Stimulated activated CD8-positive, alpha-beta memory T cell treated with anti-CD3 and anti-CD28 coated beads, Interleukin-4, amount 100 ng/mL, for 4 hours (primary cell): ENCODE data around the gene FAM236D.
"Not testable (repeated sequence)": the region's sequence is repeated elsewhere in the genome, so short reads cannot be mapped to it uniquely, and the experiment has no call there.

Experiments used
- DNase-seq, 2 donors: peaks; one replicate each; pipeline ENCODE4 v3.0.0-alpha.2; 2020; ENCODE audit warnings: low read depth in 2 of 2, low spot score in 1 of 2

FAM236D gene

DNA sequence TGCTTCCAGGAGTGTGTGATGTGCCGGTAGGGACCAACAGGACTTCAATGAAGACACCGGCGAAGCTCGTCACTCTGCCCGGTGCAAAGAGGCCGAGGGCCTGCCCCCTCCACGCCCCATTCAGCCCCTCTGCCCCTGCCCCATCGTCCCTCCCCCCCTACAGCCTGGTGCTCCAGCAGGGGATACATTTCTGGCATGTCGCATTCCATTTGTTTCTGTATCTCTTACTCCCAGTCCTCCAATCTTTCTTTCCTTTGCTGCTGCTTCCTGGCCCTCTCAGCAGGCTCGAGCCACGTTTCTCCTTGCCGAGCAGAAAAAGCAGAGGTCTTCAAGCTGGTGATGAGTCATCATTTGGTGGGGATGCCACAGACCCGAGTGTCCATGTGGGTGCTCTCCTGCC, at the start of gene FAM236D:
Gene FAM236D (minus strand): TSS at position 101 of the 400 bp plus-strand sequence. CDS start 100 bp downstream, at position 1.
- not testable (repeated sequence) for DNase-seq

DNA sequence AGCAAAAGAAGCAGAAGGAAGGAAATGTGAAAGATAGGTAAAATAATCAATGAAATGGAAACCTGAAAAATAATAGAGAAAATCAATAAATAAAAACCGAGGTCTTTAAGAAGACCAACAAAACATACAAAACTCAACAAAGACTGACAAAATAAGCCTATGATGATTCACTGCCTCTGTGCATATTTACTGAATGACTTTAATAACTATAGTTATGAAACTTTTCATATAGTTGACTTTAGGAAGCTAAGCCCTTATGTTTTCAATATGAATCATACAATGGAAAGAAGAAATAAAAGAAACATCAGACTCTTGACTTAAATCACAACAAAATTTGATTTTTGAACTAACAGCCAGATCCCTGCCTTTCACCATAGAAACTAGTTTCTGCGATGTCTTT, 29.5 kb upstream of the FAM236D start:
- DNase-seq, result not testable (repeated sequence)

GRCh38 chrX:72830701-72831100, 22.7 kb upstream of the FAM236D start:
- not testable (repeated sequence) for DNase-seq

DNA sequence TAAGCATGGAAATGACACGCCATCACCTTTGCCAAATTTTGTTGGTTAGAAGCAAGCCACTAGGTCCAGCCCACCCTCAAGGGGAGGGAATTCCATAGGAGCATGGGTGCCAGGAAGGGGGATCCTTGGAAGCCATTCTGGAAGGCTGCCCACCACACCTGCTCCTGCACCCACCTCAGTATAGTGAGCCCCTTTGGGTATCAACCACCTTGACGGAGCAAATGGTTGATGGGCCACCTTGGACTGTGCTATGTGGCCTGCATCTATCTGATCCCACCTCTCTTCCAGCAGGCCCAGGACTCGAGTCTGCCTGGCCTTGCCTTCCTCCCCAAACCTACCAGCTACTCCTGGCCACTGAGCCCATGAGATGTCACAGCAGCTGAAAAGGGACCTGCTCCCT, 17.6 kb downstream of the FAM236D start:
- not testable (repeated sequence) for DNase-seq

GRCh38 chrX:72788142-72788541, 19.9 kb downstream of the FAM236D start:
- not testable (repeated sequence) for DNase-seq

DNA sequence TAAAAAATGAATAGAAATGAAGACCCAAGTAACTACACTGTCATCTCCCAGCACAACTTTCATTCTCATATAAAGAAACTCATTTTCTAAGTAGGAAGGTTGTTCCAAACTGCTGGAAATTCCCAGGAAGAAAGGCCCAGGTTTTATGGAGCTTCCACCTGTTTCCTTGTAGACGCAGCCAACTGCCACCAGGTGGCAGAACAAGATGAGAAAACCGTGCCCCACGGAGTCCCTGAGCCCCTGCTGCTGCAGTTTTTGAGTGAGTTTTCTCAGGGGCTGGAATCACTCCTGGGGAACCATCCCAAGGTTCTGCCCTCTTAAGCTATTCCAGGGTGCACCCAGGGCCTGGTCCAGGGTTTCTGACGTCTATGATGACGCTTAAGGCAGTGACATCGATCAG, 24.0 kb downstream of the FAM236D start:
- DNase-seq, result not testable (repeated sequence)

GRCh38 chrX:72783365-72783936, 24.6 kb downstream of the FAM236D start:
- not testable (repeated sequence) for DNase-seq

- DNase-seq, result not testable (repeated sequence)
These were observed 25.4 kb downstream of the FAM236D start, which contains the start of gene FAM236B for GRCh38 chrX:72782560-72782959. Gene FAM236B, minus strand, starts transcription at chrX:72782660. Its CDS starts 100 bp downstream, at chrX:72782560.

- DNase-seq, result not testable (repeated sequence)
These were observed 29.9 kb downstream of the FAM236D start for GRCh38 chrX:72778146-72778545.

DNA sequence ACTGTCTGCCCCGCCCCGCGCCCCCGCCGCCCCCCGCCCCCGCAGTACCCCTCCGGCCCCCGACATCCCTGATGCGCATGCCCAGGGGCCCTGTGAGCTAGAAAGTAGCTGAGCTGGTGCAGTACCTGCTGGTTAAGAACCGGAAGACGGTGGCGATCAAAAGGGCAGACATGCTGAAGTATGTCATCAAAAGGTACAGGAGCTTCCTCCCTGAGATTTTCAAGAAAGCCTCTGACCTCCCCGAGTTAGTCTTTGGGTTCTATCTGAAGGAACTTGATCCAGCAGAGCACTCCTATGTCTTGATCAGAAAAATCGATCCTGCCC, 30.6 kb downstream of the FAM236D start:
- not testable (repeated sequence) for DNase-seq

DNA sequence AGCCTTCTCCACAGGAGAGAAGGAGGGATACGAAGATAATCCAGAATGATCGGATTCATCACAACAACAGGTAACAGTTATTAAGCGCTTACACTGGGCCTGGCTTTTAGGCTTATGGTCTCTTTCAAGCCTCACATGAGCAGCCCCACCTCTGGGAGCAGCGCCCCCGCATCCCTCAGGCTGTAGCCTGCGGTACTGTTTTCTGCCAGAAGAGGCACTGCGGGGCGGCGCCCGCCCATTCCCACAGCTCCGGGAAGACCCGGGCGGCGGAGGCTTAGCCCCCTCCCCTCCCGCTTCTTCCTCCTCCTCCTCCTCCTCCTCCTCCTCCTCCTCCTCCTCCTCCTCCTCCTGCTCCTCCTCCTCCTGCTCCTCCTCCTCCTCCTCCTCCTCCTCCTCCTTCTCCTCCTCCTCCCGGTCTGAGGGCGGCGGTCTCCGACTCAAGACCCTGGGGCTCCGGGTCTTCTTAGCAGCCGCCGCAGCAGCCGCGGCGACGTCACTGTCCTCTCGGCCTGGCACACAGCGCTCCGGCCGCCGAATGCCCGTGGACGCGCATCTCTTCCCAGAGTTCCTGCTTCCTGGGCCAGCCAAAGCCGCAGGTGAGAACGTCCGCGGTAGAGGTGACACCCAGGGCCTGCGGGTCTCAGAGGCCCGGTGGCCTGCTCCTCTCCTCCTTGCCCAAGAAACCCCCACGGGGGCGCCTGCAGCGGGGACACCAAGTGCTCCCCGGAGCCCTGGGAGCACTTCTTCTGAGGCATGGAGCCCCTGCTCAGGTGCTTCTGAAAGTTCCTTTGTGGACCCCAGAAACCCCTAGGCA, 31.1 kb downstream of the FAM236D start, which contains the start of gene DMRTC1B:
Gene DMRTC1B (plus strand): TSS at position 238 of the 814 bp plus-strand sequence. CDS start 68,246 bp downstream, outside the sequence.
- DNase-seq, result not testable (repeated sequence)

- not testable (repeated sequence) for DNase-seq
These were observed 47.6 kb downstream of the FAM236D start for GRCh38 chrX:72760454-72760853.
